ENCODE data around the gene NCAM2.

DNA sequence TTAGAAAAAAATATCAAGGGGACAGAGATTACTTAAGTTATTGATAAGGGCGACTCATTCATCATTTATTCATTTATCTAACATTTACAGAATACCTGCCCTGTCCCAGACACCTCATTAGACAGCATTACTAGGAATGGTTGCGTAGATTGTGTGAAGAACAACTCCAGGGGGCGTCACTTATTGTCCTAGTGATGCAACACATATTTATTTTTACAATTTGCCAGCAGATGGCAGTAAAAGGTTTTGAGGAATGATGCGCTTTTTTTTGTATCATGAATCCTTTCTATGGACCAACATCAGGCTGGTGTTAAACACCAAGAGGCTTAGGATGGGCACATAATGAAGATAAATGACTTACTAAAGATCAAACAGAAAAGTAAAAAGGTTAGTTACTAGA lies 5.5 kb downstream of the NCAM2 start:
- TF ChIP-seq EZH2phosphoT487 (IDR thresholded peaks at IDR 0.05; ENCODE audit: unreplicated experiment) (no peak), EZH2 (IDR thresholded peaks at IDR 0.05; ENCODE audit: low read depth, unreplicated experiment) (no peak), REST (IDR thresholded peaks at IDR 0.05; ENCODE audit: unreplicated experiment) (no peak)
- TF ChIP-seq, protein P1, sequence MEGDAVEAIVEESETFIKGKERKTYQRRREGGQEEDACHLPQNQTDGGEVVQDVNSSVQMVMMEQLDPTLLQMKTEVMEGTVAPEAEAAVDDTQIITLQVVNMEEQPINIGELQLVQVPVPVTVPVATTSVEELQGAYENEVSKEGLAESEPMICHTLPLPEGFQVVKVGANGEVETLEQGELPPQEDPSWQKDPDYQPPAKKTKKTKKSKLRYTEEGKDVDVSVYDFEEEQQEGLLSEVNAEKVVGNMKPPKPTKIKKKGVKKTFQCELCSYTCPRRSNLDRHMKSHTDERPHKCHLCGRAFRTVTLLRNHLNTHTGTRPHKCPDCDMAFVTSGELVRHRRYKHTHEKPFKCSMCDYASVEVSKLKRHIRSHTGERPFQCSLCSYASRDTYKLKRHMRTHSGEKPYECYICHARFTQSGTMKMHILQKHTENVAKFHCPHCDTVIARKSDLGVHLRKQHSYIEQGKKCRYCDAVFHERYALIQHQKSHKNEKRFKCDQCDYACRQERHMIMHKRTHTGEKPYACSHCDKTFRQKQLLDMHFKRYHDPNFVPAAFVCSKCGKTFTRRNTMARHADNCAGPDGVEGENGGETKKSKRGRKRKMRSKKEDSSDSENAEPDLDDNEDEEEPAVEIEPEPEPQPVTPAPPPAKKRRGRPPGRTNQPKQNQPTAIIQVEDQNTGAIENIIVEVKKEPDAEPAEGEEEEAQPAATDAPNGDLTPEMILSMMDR (conservative IDR thresholded peaks at IDR 0.05; ENCODE audit: low read depth in 2 of 2) = peak; percentile 95 to 98

All from GM23338 (cell line).